ENCODE measurements around the gene TNFRSF11A. TPM values are rescaled to one million over a fixed set of nuclear protein-coding genes. Genes with fewer than 3 reads are reported as not detected.

TNFRSF11A gene
- total RNA-seq, 1 experiment from 2014 or later, result 3.8 TPM

- no peak for DNase-seq (ENCODE audit: low read depth)
Measured at GRCh38 chr18:62343316-62343715, 18.2 kb downstream of the TNFRSF11A start.

GRCh38 chr18:62345909-62346308 is 20.8 kb downstream of the TNFRSF11A start:
- no peak for DNase-seq (ENCODE audit: low read depth)

- no peak for DNase-seq (ENCODE audit: low read depth)
Measured at GRCh38 chr18:62346333-62347088, 21.4 kb downstream of the TNFRSF11A start.

- peak; percentile 15 for DNase-seq (ENCODE audit: low read depth)
Measured at GRCh38 chr18:62347089-62347506, 22.0 kb downstream of the TNFRSF11A start.

GRCh38 chr18:62348474-62348873 is 23.4 kb downstream of the TNFRSF11A start:
- no peak for DNase-seq (ENCODE audit: low read depth)

- DNase-seq (ENCODE audit: low read depth), result no peak
Measured at GRCh38 chr18:62353170-62353569, 28.1 kb downstream of the TNFRSF11A start.

GRCh38 chr18:62354151-62354550 is 29.0 kb downstream of the TNFRSF11A start:
- DNase-seq (ENCODE audit: low read depth), result no peak

- DNase-seq (ENCODE audit: low read depth), result no peak
Measured at GRCh38 chr18:62357079-62357719, 32.1 kb downstream of the TNFRSF11A start.

GRCh38 chr18:62360805-62361204 is 35.7 kb downstream of the TNFRSF11A start:
- no peak for DNase-seq (ENCODE audit: low read depth)

GRCh38 chr18:62361288-62361687 is 36.2 kb downstream of the TNFRSF11A start:
- DNase-seq (ENCODE audit: low read depth), result no peak

- DNase-seq (ENCODE audit: low read depth), result no peak
Measured at GRCh38 chr18:62364558-62364957, 39.4 kb downstream of the TNFRSF11A start.

GRCh38 chr18:62365420-62365819 is 40.3 kb downstream of the TNFRSF11A start:
- DNase-seq (ENCODE audit: low read depth), result no peak

- no peak for DNase-seq (ENCODE audit: low read depth)
Measured at GRCh38 chr18:62366992-62367391, 41.9 kb downstream of the TNFRSF11A start.

GRCh38 chr18:62368100-62368499 is 43.0 kb downstream of the TNFRSF11A start:
- no peak for DNase-seq (ENCODE audit: low read depth)

GRCh38 chr18:62369129-62369644 is 44.1 kb downstream of the TNFRSF11A start:
- no peak for DNase-seq (ENCODE audit: low read depth)

GRCh38 chr18:62370366-62370765 is 45.3 kb downstream of the TNFRSF11A start:
- no peak for DNase-seq (ENCODE audit: low read depth)

GRCh38 chr18:62371436-62371835 is 46.3 kb downstream of the TNFRSF11A start:
- DNase-seq (ENCODE audit: low read depth), result no peak

- DNase-seq (ENCODE audit: low read depth), result no peak
Measured at GRCh38 chr18:62372156-62372555, 47.0 kb downstream of the TNFRSF11A start.

GRCh38 chr18:62372882-62373281 is 47.8 kb downstream of the TNFRSF11A start:
- no peak for DNase-seq (ENCODE audit: low read depth)

- DNase-seq (ENCODE audit: low read depth), result no peak
Measured at GRCh38 chr18:62374410-62374965, 49.4 kb downstream of the TNFRSF11A start.

GRCh38 chr18:62377131-62377807 is 52.2 kb downstream of the TNFRSF11A start:
- no peak for DNase-seq (ENCODE audit: low read depth)

GRCh38 chr18:62379051-62379450 is 53.9 kb downstream of the TNFRSF11A start:
- DNase-seq (ENCODE audit: low read depth), result peak; percentile 21

Measured in M059J (cell line).